GM18909 (cell line): ENCODE measurements around the gene ZNF280D.

ENCODE experiments used
- ATAC-seq: cut with Tn5 transposase; IDR thresholded peaks from one replicate; pipeline ENCODE4 v1.9.1; 2021; ENCODE audit warnings: mild to moderate bottlenecking; ENCODE audit not compliant: unreplicated experiment, poor library complexity

ZNF280D gene

DNA sequence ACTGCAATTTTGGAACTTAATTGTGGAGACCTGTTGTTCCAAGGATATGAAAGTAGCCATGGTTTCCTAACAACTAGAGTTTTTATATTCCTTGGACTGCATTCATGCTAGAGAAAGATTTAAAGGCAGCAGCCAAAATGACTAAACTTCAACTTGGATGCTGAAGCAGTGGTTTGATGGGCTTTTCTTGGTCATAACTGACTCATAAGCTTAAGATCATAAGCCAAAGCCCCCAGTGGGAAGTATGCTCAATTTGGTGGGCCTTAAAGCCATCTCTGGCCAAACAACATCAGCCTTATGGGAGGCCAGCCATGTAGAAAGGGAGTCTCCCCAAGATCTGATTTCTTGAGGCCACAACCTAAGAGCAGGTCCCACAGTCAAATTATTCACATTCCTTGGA lies 80.2 kb downstream of the ZNF280D start:
- ATAC-seq = no peak

DNA sequence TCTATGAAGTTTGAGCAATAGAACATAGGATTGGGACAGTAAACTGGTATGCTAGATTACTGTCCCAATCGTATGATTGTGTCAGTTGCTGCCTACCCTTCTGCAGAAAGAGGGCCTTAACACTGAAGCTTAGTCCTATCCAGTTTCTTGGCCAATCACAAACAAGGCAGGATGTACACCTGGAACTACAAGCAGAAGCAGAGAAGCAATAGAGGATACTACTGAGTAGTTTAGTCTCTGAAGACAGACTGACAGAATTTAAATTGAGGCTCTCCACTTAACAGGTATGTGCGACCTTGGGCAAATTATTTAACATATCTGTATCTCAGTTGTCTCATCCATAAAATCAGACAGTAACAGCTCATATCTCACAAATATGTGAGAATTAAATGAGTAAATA lies 85.0 kb downstream of the ZNF280D start:
- ATAC-seq = no peak

- ATAC-seq = no peak
Measured at GRCh38 chr15:56640549-56640948, 92.8 kb downstream of the ZNF280D start.

GRCh38 chr15:56640127-56640526 lies 93.2 kb downstream of the ZNF280D start:
- ATAC-seq = no peak

GRCh38 chr15:56639631-56640030 lies 93.7 kb downstream of the ZNF280D start:
- ATAC-seq = no peak

DNA sequence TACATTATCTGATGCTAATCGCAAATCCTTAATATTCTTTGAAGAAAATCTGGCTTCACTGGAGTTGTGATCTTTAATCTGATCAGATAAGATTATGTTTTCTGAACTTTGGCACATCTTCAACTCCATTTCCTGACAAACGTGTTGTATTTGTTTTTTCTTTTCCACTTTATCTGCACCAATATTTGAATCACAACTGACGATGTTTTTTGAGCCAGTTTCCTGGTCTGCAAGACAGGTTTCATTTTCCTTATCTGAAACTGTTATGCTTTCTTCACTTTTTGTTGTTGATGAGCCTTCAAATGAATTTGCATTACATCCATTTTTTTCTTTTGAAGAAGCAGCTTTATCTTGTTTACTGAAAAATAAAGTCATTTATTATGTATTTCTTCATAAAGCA lies 101.5 kb downstream of the ZNF280D start:
- ATAC-seq = no peak

- ATAC-seq = no peak
Measured at GRCh38 chr15:56628893-56629532, 104.3 kb downstream of the ZNF280D start.

DNA sequence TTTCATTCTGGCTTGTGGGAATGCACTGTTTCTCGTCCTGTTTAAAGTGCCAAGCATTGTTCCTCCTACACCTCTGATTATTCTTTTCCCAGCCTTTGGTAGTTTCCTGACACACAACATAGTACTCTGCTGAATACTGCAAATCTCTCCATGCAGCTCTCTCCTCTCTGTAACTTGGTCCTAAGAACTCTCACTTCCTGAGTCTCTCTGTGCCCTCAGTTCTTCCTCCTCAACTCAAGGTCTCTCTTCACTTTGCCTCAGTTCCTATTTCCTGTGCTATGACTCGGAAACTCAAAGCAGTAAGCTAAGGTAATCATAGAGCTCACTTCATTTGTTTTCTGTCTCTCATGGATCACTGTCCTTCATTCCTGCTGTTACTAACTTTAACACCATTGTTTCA lies 113.4 kb downstream of the ZNF280D start:
- no peak for ATAC-seq

DNA sequence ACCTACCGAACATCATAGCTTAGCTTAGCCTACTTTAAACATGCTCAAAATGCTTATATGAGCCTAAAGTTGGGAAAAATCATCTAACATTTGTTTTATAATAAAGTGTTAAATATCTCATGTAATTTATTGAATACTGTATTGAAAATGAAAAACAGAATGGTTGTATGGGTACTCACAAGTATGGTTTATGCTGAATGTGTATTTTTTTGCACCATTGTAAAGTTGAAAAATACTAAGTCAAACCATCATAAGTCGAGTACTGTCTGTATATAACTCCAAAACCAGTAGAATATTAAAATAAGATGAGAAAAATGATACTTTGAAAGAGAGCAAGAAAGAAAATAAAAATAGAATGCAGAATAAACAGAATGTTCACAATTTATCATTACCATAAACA lies 115.7 kb downstream of the ZNF280D start:
- ATAC-seq = no peak

GRCh38 chr15:56616551-56616950 lies 116.8 kb downstream of the ZNF280D start:
- no peak for ATAC-seq

DNA sequence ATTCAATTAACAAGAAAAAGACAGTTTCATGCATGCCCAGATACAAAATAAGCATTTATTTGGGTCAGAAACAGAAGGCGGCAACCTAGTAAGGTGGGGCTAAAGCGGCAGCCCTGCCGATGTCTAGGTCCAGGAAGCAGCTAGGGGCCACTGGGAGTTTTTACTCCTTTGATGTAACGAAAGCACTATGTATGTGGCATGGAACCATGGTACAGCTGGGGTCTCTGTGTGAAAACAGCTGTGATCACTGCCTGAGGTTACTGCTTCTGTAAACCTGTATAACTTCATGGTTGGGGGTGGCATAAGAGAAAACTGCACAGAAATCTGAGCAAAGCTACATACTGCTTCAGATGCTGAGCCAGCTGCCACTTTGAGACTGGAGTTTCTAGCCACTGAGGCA lies 119.5 kb downstream of the ZNF280D start:
- no peak for ATAC-seq

GRCh38 chr15:56608993-56609392 lies 124.3 kb downstream of the ZNF280D start:
- peak; percentile 54 for ATAC-seq

GRCh38 chr15:56608140-56608778 lies 125.0 kb downstream of the ZNF280D start:
- ATAC-seq = peak; percentile 92

- no peak for ATAC-seq
Measured at GRCh38 chr15:56602253-56602652, 131.1 kb downstream of the ZNF280D start.

- no peak for ATAC-seq
Measured at GRCh38 chr15:56600380-56600779, 132.9 kb downstream of the ZNF280D start.

DNA sequence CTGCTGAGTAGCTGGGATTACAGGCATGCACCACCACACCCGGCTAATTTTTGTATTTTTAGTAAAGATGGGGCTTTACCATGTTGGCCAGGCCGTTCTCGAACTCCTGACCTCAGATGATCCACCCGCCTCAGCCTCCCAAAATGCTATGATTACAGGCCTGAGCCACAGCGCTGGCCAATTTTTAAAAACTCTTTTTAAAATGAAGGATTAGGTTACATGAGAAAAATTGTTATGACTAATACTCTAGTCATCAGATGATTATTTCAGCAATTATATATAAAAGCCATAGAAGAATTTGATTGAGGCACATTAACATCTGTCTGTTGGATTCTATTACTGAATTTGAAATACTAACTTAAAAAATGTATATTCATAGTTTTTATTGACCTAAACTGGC lies 134.3 kb downstream of the ZNF280D start:
- ATAC-seq = no peak

GRCh38 chr15:56587686-56588085 lies 145.6 kb downstream of the ZNF280D start:
- ATAC-seq = no peak

DNA sequence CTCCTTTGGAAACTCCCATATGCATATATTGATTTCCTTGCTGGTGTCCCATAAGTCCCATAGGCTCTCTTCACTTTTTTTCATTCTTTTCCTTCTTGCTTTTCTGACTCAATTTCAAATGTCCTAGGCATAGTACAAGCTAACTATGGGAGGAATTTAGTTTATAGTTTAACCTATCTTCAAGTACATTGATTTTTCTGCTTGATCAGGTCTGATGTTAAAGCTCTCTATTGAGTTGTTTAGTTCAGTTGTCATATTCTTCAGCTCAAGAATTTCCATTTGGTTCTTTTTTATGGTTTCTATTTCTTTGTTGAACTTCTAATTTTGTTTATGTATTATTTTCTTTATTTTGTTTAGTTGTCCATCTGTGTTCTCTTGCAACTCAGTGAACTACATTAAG lies 147.1 kb downstream of the ZNF280D start:
- no peak for ATAC-seq

- ATAC-seq = no peak
Measured at GRCh38 chr15:56582785-56583184, 150.5 kb downstream of the ZNF280D start.
